GM12872 (cell line): ENCODE results near the gene SLC12A4.

ENCODE experiments used
- TF ChIP-seq, protein P1 (sequence below): IDR thresholded peaks from 3 replicates; pipeline ENCODE4 v1.5.1; 2011; ENCODE audit warnings: low read depth, mild to moderate bottlenecking, low read length, moderate library complexity; ENCODE audit not compliant: insufficient read depth

Gene SLC12A4

DNA sequence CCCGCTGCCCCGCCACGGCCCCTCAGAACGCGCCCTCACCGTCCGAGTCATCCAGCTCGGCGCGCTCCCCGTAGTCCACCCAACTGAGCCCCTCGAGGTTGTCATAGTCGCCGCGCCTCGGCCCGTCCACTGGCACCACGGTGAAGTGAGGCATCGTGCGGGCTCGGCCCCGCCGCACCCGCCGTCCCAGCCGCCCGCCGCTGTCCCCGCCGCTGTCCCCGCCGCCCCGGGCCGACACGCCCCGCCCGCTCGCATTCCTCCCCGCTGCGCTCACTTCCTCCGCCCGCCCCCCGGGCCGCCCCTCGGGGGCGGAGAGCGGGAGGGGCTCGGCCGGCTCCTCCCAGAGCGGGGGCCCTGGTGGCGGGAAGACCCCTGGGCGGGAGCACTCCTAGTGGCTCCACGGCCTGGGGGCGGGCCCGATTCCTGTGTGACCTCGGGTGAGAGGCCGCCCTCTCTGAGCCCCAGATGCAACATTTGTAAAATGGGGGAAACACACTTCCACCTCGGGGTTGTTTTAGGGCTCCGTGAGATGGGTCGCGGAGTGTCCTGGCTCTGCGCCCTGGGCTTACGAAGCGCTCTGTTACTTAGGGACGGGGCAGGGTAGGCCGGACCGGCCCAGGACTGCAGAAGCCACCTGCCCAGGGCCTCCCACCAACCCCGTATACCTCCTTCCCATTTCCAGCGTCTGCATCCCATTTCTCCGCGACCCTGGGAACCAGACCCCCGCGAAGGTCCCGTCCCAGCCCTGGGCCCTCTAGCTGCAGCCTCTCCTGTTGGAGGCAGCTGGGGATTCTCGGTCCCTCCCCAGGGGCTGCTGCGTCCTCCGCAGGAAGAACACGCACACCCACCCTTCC is at the start of gene SLC12A4:
Gene SLC12A4 (minus strand): TSS at position 238 of the 854 bp plus-strand sequence. CDS start 84 bp downstream, at position 154.
- TF ChIP-seq, protein P1, sequence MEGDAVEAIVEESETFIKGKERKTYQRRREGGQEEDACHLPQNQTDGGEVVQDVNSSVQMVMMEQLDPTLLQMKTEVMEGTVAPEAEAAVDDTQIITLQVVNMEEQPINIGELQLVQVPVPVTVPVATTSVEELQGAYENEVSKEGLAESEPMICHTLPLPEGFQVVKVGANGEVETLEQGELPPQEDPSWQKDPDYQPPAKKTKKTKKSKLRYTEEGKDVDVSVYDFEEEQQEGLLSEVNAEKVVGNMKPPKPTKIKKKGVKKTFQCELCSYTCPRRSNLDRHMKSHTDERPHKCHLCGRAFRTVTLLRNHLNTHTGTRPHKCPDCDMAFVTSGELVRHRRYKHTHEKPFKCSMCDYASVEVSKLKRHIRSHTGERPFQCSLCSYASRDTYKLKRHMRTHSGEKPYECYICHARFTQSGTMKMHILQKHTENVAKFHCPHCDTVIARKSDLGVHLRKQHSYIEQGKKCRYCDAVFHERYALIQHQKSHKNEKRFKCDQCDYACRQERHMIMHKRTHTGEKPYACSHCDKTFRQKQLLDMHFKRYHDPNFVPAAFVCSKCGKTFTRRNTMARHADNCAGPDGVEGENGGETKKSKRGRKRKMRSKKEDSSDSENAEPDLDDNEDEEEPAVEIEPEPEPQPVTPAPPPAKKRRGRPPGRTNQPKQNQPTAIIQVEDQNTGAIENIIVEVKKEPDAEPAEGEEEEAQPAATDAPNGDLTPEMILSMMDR, result no peak

DNA sequence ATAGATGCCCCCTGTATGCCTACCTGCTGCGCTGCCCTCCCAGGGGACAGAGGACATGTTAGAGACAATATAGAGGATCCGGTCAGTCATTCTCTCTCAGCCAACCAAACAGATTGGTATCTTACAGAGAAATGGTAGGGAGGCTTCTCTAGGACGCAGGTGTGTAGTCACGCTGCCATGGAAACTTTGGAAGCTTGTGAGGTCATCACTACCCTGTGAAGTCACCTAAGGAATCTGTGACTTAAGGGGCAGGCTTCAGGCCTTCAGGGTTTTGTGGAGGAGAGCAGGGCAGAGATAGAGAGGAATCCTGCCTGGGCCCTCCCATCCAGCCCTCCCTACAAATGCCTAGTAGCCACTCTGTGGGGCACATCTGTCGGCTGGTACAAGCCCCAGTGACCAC is 47.2 kb upstream of the SLC12A4 start, which contains the start of gene DPEP2NB:
Gene DPEP2NB (minus strand): TSS at position 231 of the 400 bp plus-strand sequence. CDS start 141 bp downstream, at position 90.
- TF ChIP-seq, protein P1, result no peak

DNA sequence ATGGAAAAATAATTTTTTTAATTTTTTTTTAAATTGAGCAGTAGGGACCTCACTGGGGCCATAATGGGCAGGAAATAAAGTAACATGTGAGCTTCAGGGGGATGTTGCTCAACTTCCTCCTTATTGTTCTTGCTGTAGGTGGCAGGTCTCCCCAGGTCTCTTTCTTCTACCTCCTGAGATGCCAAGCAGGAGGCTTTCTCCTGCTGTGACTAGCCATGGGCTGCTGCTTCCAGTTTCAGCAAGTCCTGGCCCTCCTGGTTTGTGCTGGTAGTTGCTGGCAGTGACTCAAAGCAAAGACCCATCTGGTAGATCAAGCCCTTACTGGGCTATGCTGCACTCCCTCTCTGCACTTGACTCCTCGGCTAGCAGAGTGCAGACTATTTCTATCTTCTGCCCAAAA is 45.0 kb upstream of the SLC12A4 start:
- TF ChIP-seq, protein P1, result no peak

GRCh38 chr16:68009157-68009735 is 40.8 kb upstream of the SLC12A4 start:
- TF ChIP-seq, protein P1, result no peak

GRCh38 chr16:68005786-68006286 is 37.4 kb upstream of the SLC12A4 start:
- TF ChIP-seq, protein P1, result no peak

GRCh38 chr16:68005211-68005610 is 36.8 kb upstream of the SLC12A4 start:
- TF ChIP-seq, protein P1, result no peak

GRCh38 chr16:68003031-68003430 is 34.6 kb upstream of the SLC12A4 start:
- TF ChIP-seq, protein P1, result no peak
